WTC11 (cell line): ENCODE data around the gene LRMDA. TPM values are rescaled to one million over a fixed set of nuclear protein-coding genes. Genes with fewer than 3 reads are reported as not detected.

Experiments used
- ATAC-seq: fragments of 200-7000 bp; cut with Tn5 transposase; 2 replicates; pipeline ENCODE4 v1.10.0; 2021; ENCODE audit warnings: mild to moderate bottlenecking, moderate library complexity
- CTCF ChIA-PET: fragments of 300-600 bp; sonication (Branson Sonifier 250); formaldehyde crosslinking; loops from one replicate; lab custom pipeline; 2021; ENCODE audit warnings: antibody characterized with exemption; lab: Charles Lee
- POLR2A ChIA-PET: fragments of 350-600 bp; sonication (Branson Sonifier 250); formaldehyde crosslinking; loops from one replicate; lab custom pipeline; 2021; ENCODE audit warnings: antibody characterized with exemption; lab: Charles Lee
- DNase-seq: peaks from one replicate; pipeline ENCODE4 v3.0.0; 2021; ENCODE audit warnings: low spot score
- H3K27ac Mint-ChIP-seq: 2 replicates; pipeline ENCODE4 v1.8.0; 2021; ENCODE audit warnings: mixed read lengths
- H3K27me3 Mint-ChIP-seq: 2 replicates; pipeline ENCODE4 v1.8.0; 2021; ENCODE audit warnings: low read depth, mild to moderate bottlenecking, moderate library complexity, mixed read lengths
- H3K36me3 Mint-ChIP-seq: 2 replicates; pipeline ENCODE4 v1.8.0; 2021; ENCODE audit warnings: mixed read lengths
- H3K4me1 Mint-ChIP-seq: 2 replicates; pipeline ENCODE4 v1.8.0; 2022; ENCODE audit warnings: mixed read lengths
- H3K4me3 Mint-ChIP-seq: 2 replicates; pipeline ENCODE4 v1.8.0; 2021; ENCODE audit warnings: mild to moderate bottlenecking, moderate library complexity, mixed read lengths
- H3K9me3 Mint-ChIP-seq: 2 replicates; pipeline ENCODE4 v1.8.0; 2021; ENCODE audit warnings: mixed read lengths
- AFF4 ChIP-seq: sonication (generic); formaldehyde crosslinking; IDR thresholded peaks from 2 replicates; pipeline ENCODE4 v1.8.1; 2023; ENCODE audit warnings: mild to moderate bottlenecking, missing genetic modification reagents, borderline replicate concordance
- CREM ChIP-seq: sonication (generic); formaldehyde crosslinking; IDR thresholded peaks from 2 replicates; pipeline ENCODE4 v1.8.1; 2022; ENCODE audit warnings: mild to moderate bottlenecking, missing genetic modification reagents, moderate library complexity
- IRF1 ChIP-seq: sonication (generic); formaldehyde crosslinking; IDR thresholded peaks from 2 replicates; pipeline ENCODE4 v1.8.0; 2023; ENCODE audit warnings: missing genetic modification reagents
- KAT7 ChIP-seq: sonication (generic); formaldehyde crosslinking; IDR thresholded peaks from 2 replicates; pipeline ENCODE4 v1.8.1; 2023; ENCODE audit warnings: missing genetic modification reagents, mild to moderate bottlenecking, borderline replicate concordance
- MXD4 ChIP-seq: fragments of 250-450 bp; sonication (Bioruptor Pico); IDR thresholded peaks from 2 replicates; pipeline ENCODE4 v1.8.0; 2021; ENCODE audit warnings: mild to moderate bottlenecking, moderate library complexity, borderline replicate concordance
- NR1H2 ChIP-seq: sonication (generic); formaldehyde crosslinking; IDR thresholded peaks from 2 replicates; pipeline ENCODE4 v1.9.0; 2021; ENCODE audit warnings: mild to moderate bottlenecking, moderate library complexity, missing genetic modification reagents
- PRDM15 ChIP-seq: sonication (generic); formaldehyde crosslinking; IDR thresholded peaks from 2 replicates; pipeline ENCODE4 v1.8.0; 2022; ENCODE audit warnings: missing genetic modification reagents
- SMAD4 ChIP-seq: sonication (generic); formaldehyde crosslinking; IDR thresholded peaks from 2 replicates; pipeline ENCODE4 v1.8.0; 2022; ENCODE audit warnings: mild to moderate bottlenecking, missing genetic modification reagents
- STAT6 ChIP-seq: sonication (generic); formaldehyde crosslinking; conservative IDR thresholded peaks from 2 replicates; pipeline ENCODE4 v1.8.1; 2023; ENCODE audit warnings: mild to moderate bottlenecking, low read depth, missing genetic modification reagents, moderate library complexity
- TEAD1 ChIP-seq: sonication (generic); formaldehyde crosslinking; IDR thresholded peaks from 2 replicates; pipeline ENCODE4 v1.8.0; 2022; ENCODE audit warnings: mild to moderate bottlenecking, missing genetic modification reagents
- TEAD4 ChIP-seq: sonication (generic); formaldehyde crosslinking; IDR thresholded peaks from 2 replicates; pipeline ENCODE4 v1.8.0; 2022; ENCODE audit warnings: mild to moderate bottlenecking, missing genetic modification reagents
- USF2 ChIP-seq: sonication (generic); formaldehyde crosslinking; IDR thresholded peaks from 2 replicates; pipeline ENCODE4 v1.8.1; 2023; ENCODE audit warnings: mild to moderate bottlenecking, missing genetic modification reagents, moderate library complexity
- ZNF281 ChIP-seq: sonication (generic); formaldehyde crosslinking; IDR thresholded peaks from 2 replicates; pipeline ENCODE4 v1.8.0; 2023; ENCODE audit warnings: mild to moderate bottlenecking, missing genetic modification reagents
- ZNF416 ChIP-seq: fragments of 250-450 bp; sonication (Bioruptor Pico); IDR thresholded peaks from 2 replicates; pipeline ENCODE4 v1.9.0; 2021; ENCODE audit warnings: mild to moderate bottlenecking, inconsistent platforms
- ZNF532 ChIP-seq: fragments of 250-450 bp; sonication (Bioruptor Pico); IDR thresholded peaks from 2 replicates; pipeline ENCODE4 v1.9.0; 2021; ENCODE audit warnings: mild to moderate bottlenecking, borderline replicate concordance
- ZNF671 ChIP-seq: fragments of 250-450 bp; sonication (Bioruptor Pico); IDR thresholded peaks from 2 replicates; pipeline ENCODE4 v1.8.0; 2021; ENCODE audit warnings: mild to moderate bottlenecking
- total RNA-seq: library from RNA; stranded (reverse); gene quantifications from 3 replicates; pipeline ENCODE4 v1.2.3, GENCODE V29; 2021

Gene LRMDA
- total RNA-seq, 1 experiment from 2014 or later = 0.92 TPM

- no peak for TF ChIP-seq ZNF532 (CRISPR knock-in tag)
- TF ChIP-seq USF2 (CRISPR knock-in tag) = no peak
- TF ChIP-seq CREM (CRISPR knock-in tag) = no peak
- TF ChIP-seq IRF1 (CRISPR knock-in tag) = no peak
- TF ChIP-seq STAT6 = no peak
- TF ChIP-seq SMAD4 (CRISPR knock-in tag) = no peak
- TF ChIP-seq ZNF416 (CRISPR knock-in tag) = no peak
- no peak for TF ChIP-seq ZNF671 (CRISPR knock-in tag)
- TF ChIP-seq AFF4 (CRISPR knock-in tag) = no peak
Observed at GRCh38 chr10:75762431-75762802, 331.0 kb downstream of the LRMDA start (continued).

GRCh38 chr10:75763652-75764051 is 332.2 kb downstream of the LRMDA start:
- TF ChIP-seq ZNF281 (CRISPR knock-in tag) (no peak), TEAD1 (no peak), TEAD4 (no peak), NR1H2 (CRISPR knock-in tag) (no peak), KAT7 (no peak), MXD4 (no peak), PRDM15 (CRISPR knock-in tag) (no peak)
- ChIA-PET POLR2A (interaction anchor here (0.6 kb wide), 1 partner anchor 13 kb away, joined by 3 read pairs; no protein-coding TSS in a partner anchor), CTCF (interaction anchor here (0.7 kb wide), 1 partner anchor 1671 kb away, joined by 3 read pairs; no protein-coding TSS in a partner anchor)
- no peak for DNase-seq
- no peaks in the 10 kb centered on the region for H3K36me3 Mint-ChIP-seq
- no peak for ATAC-seq
- no peaks in the 10 kb centered on the region for H3K27me3 Mint-ChIP-seq
- no peak overlapping the region for H3K27ac Mint-ChIP-seq
- peaks cover 18% of the 10 kb centered on the region for H3K4me1 Mint-ChIP-seq
- no peak overlapping the region for H3K4me3 Mint-ChIP-seq
- 0 out of 2 replicates have a peak, but pooled peaks cover 9% of the 10 kb centered on the region for H3K9me3 Mint-ChIP-seq
